22Rv1 (cell line): Measurements from ENCODE around the gene LRSAM1.

Experiments used
- CTCF ChIP-seq: fragments of 450-650 bp; IDR thresholded peaks from 2 replicates; pipeline ENCODE4 v1.5.1; 2017; ENCODE audit warnings: mild to moderate bottlenecking
- ZFX ChIP-seq: fragments of 450-650 bp; IDR thresholded peaks from 2 replicates; pipeline ENCODE4 v1.6.1; 2017; ENCODE audit warnings: antibody characterized with exemption, borderline replicate concordance

- TF ChIP-seq CTCF (no peak), ZFX (no peak)
Observed at GRCh38 chr9:127550751-127551150, 99.4 kb downstream of the LRSAM1 start.
